Neuronal stem cell (in vitro differentiated cells): ENCODE results near the gene PTX4.

Experiments
- DNase-seq: peaks from one replicate; pipeline ENCODE4 v3.0.0-alpha.2; 2013; ENCODE audit warnings: low spot score
- H2AFZ ChIP-seq: one replicate; pipeline ENCODE4 v1.6.1; 2013; ENCODE audit warnings: mild to moderate bottlenecking, low read length, inconsistent platforms
- H2AK5ac ChIP-seq: 2 replicates; pipeline ENCODE4 v1.6.1; 2013; ENCODE audit warnings: low read depth, mild to moderate bottlenecking, inconsistent platforms, low read length, moderate library complexity, mixed read lengths
- H2BK120ac ChIP-seq: 2 replicates; pipeline ENCODE4 v1.6.1; 2013; ENCODE audit warnings: low read depth, mild to moderate bottlenecking, inconsistent platforms, low read length, moderate library complexity, mixed read lengths
- H2BK12ac ChIP-seq: one replicate; pipeline ENCODE4 v1.6.1; 2013; ENCODE audit warnings: low read length, inconsistent platforms
- H2BK15ac ChIP-seq: 2 replicates; pipeline ENCODE4 v1.6.1; 2013; ENCODE audit warnings: mild to moderate bottlenecking, low read length, inconsistent platforms, mixed read lengths
- H2BK5ac ChIP-seq: one replicate; pipeline ENCODE4 v1.6.1; 2013; ENCODE audit warnings: inconsistent platforms, mild to moderate bottlenecking, low read length, moderate library complexity
- H3K14ac ChIP-seq: one replicate; pipeline ENCODE4 v1.6.1; 2013; ENCODE audit warnings: low read length, inconsistent platforms
- H3K18ac ChIP-seq: 2 replicates; pipeline ENCODE4 v1.6.1; 2013; ENCODE audit warnings: low read length, inconsistent platforms
- H3K23ac ChIP-seq: 2 replicates; pipeline ENCODE4 v1.6.1; 2013; ENCODE audit warnings: low read depth, mild to moderate bottlenecking, mixed read lengths, low read length, inconsistent platforms; ENCODE audit not compliant: poor library complexity
- H3K27ac ChIP-seq: replicated peaks from 3 replicates; pipeline ENCODE4 v1.5.1; 2013; ENCODE audit warnings: low read length, inconsistent platforms
- H3K27me3 ChIP-seq, 3 experiments: 2 replicates each; pipeline ENCODE4 v1.6.1; 2013; ENCODE audit warnings: low read length in 3 of 3, mild to moderate bottlenecking in 2 of 3, inconsistent platforms in 1 of 3, low read depth in 1 of 3, mixed read lengths in 1 of 3, moderate library complexity in 1 of 3; ENCODE audit not compliant: control insufficient read depth in 3 of 3, insufficient read depth in 3 of 3
- H3K36me3 ChIP-seq, 2 donors: replicated peaks in 1 of 2; 2 replicates each; pipeline ENCODE4 v1.6.1; 2013; ENCODE audit warnings: low read length in 2 of 2; ENCODE audit not compliant: control insufficient read depth in 2 of 2, insufficient read depth in 2 of 2
- H3K4ac ChIP-seq: 2 replicates; pipeline ENCODE4 v1.6.1; 2013; ENCODE audit warnings: inconsistent platforms, mild to moderate bottlenecking, low read length, moderate library complexity
- H3K4me1 ChIP-seq, 2 donors: 1 replicate in 1 of 2; 2 replicates in 1 of 2; pipeline ENCODE4 v1.6.1; 2013; ENCODE audit warnings: low read length in 2 of 2, low read depth in 1 of 2; ENCODE audit not compliant: control insufficient read depth in 2 of 2, insufficient read depth in 1 of 2
- H3K4me2 ChIP-seq: one replicate; pipeline ENCODE4 v1.6.1; 2013; ENCODE audit warnings: mild to moderate bottlenecking, low read length, inconsistent platforms; ENCODE audit not compliant: insufficient read depth, poor library complexity, severe bottlenecking
- H3K4me3 ChIP-seq, 2 donors: 2 replicates each; pipeline ENCODE4 v1.5.1; 2013; ENCODE audit warnings: low read length in 2 of 2, mild to moderate bottlenecking in 2 of 2, inconsistent platforms in 1 of 2, moderate library complexity in 1 of 2
- H3K79me1 ChIP-seq: one replicate; pipeline ENCODE4 v1.6.1; 2013; ENCODE audit warnings: low read depth, mild to moderate bottlenecking, inconsistent platforms, low read length, moderate library complexity
- H3K9ac ChIP-seq: one replicate; pipeline ENCODE4 v1.6.1; 2013; ENCODE audit warnings: mild to moderate bottlenecking, low read depth, low read length, inconsistent platforms; ENCODE audit not compliant: poor library complexity
- H3K9me3 ChIP-seq, 2 donors: replicated peaks in 1 of 2; 2 replicates each; pipeline versions ENCODE3 to v1.6.1; 2013; ENCODE audit warnings: low read length in 2 of 2, mild to moderate bottlenecking in 2 of 2, inconsistent platforms in 1 of 2, low read depth in 1 of 2, mixed read lengths in 1 of 2, moderate library complexity in 1 of 2; ENCODE audit not compliant: control insufficient read depth in 2 of 2, insufficient read depth in 1 of 2
- H4K8ac ChIP-seq: one replicate; pipeline ENCODE4 v1.6.1; 2013; ENCODE audit warnings: low read depth, mild to moderate bottlenecking, inconsistent platforms, low read length, moderate library complexity
- H4K91ac ChIP-seq: one replicate; pipeline ENCODE4 v1.6.1; 2013; ENCODE audit warnings: low read length, low read depth, mild to moderate bottlenecking, inconsistent platforms; ENCODE audit not compliant: poor library complexity
- WGBS, 2 donors: extraction: QIAGEN DNeasy Blood & Tissue Kit; methylation state at CpG; one replicate each; pipeline ENCODE4 v1.1.7; 2013; ENCODE audit warnings: missing lambda C conversion rate in 2 of 2, mixed read lengths in 1 of 2; ENCODE audit not compliant: insufficient read length in 2 of 2, insufficient replicate concordance in 1 of 2; ENCODE audit errors: extremely low coverage in 2 of 2; 5-methylcytosine and 5-hydroxymethylcytosine counted together

PTX4 gene

DNA sequence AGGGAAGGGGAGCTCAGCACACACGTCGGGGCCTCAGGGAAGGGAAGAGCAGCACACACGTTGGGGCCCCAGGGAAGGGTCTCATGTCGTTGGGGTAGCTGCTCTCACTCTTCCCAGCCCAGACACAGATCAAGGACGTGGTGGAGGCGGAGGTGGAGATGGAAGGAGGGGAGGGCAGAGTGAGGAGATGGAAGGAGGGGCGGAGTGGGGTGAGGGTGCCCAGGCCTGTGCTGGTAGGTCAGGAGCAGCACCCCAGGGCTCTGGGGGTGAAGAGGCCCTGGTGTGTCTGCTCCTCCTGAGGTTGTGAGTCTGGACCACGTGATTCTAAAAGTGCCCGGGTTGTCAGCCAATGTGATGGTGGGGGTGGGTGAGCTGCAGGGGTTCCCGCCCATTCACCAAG lies 28.8 kb downstream of the PTX4 start:
- no peaks in the 10 kb centered on the region for H3K4me1 ChIP-seq
- peaks cover 6% of the 10 kb centered on the region for H3K79me1 ChIP-seq
- no peaks in the 10 kb centered on the region for H3K27me3 ChIP-seq
- H2BK5ac ChIP-seq = no peak overlapping the region
- H2AFZ ChIP-seq = no peak overlapping the region
- H3K36me3 ChIP-seq = peaks cover 12 to 51% of the 10 kb centered on the region in 2 donors
- DNase-seq = no peak
- H3K14ac ChIP-seq = no peak overlapping the region
- no peak overlapping the region for H2AK5ac ChIP-seq
- no peak overlapping the region for H3K4me3 ChIP-seq
- no peak overlapping the region for H4K8ac ChIP-seq
- no peak overlapping the region for H3K4ac ChIP-seq
- no peak overlapping the region for H3K9ac ChIP-seq
- no peak overlapping the region for H4K91ac ChIP-seq
- H2BK12ac ChIP-seq = no peak overlapping the region
- H2BK120ac ChIP-seq = no peak overlapping the region
- peak overlapping the region; percentile 65 for H3K23ac ChIP-seq
- WGBS, 2 donors = no CpG with 5 or more reads among the region's 10 CpGs
- H2BK15ac ChIP-seq = no peak overlapping the region
- H3K27ac ChIP-seq = no peak overlapping the region
- no peaks in the 10 kb centered on the region for H3K9me3 ChIP-seq
- no peak overlapping the region for H3K4me2 ChIP-seq
- H3K18ac ChIP-seq = no peak overlapping the region

GRCh38 chr16:1458977-1459341 lies 29.8 kb downstream of the PTX4 start:
- H3K4me2 ChIP-seq = no peak overlapping the region
- no peak overlapping the region for H2AK5ac ChIP-seq
- peaks cover 15 to 61% of the 10 kb centered on the region in 2 donors for H3K36me3 ChIP-seq
- no peak overlapping the region for H2BK15ac ChIP-seq
- no peak overlapping the region for H3K27ac ChIP-seq
- H3K4me1 ChIP-seq = no peaks in the 10 kb centered on the region
- no peak overlapping the region for H4K8ac ChIP-seq
- no peak overlapping the region for H3K18ac ChIP-seq
- H3K14ac ChIP-seq = no peak overlapping the region
- no peaks in the 10 kb centered on the region for H3K27me3 ChIP-seq
- no peak overlapping the region for H2BK12ac ChIP-seq
- no peak overlapping the region for H3K23ac ChIP-seq
- H3K79me1 ChIP-seq = peaks cover 5% of the 10 kb centered on the region
- no peak overlapping the region for H2BK5ac ChIP-seq
- H2AFZ ChIP-seq = no peak overlapping the region
- no peak overlapping the region for H3K4ac ChIP-seq
- no peak overlapping the region for H4K91ac ChIP-seq
- no peak overlapping the region for H2BK120ac ChIP-seq
- no peak overlapping the region for H3K4me3 ChIP-seq
- H3K9me3 ChIP-seq = no peaks in the 10 kb centered on the region
- DNase-seq = no peak
- no peak overlapping the region for H3K9ac ChIP-seq
- no CpG with 5 or more reads among the region's 14 CpGs for WGBS, 2 donors

DNA sequence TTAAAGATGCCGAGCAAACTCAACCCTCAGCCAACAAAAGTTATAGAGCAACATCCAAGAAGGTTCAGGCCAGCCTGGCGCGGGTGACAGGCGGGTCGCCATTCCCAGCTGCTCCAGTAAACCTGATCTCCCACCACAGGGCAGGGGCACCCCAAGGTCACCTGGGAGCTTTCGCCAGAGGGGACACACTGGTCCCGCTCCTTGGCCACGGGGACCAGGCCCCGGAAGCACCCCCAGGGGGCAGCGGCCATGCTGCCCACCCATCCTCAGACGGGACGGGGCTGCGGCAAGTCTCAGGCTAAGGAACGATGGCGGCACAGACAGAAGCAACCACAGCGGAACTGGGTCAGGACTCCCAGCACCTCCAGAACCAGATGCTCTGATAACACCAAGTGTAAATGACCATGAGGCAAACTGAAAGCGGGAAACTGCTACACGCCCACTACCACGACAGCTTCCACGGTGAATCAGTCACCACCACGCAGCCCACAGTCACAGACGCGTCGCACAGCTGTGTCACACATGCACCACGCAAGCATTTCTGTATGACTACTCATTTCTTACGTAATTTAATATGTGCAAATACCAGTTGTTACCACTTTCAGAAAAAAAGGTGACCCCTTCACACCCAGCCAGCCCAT lies 30.3 kb downstream of the PTX4 start:
- H4K8ac ChIP-seq = no peak overlapping the region
- peaks cover 18 to 66% of the 10 kb centered on the region in 2 donors for H3K36me3 ChIP-seq
- no CpG with 5 or more reads among the region's 26 CpGs for WGBS, 2 donors

GRCh38 chr16:1457489-1458245 lies 31.1 kb downstream of the PTX4 start:
- DNase-seq = no peak
- Histone ChIP-seq H4K8ac (no peak overlapping the region), H3K9ac (no peak overlapping the region), H3K4ac (no peak overlapping the region), H3K36me3 (peaks cover 21 to 70% of the 10 kb centered on the region in 2 donors), H3K14ac (no peak overlapping the region), H3K27ac (no peak overlapping the region), H2BK12ac (no peak overlapping the region), H3K27me3 (no peaks in the 10 kb centered on the region), H2BK120ac (no peak overlapping the region), H2AFZ (no peak overlapping the region), H3K4me2 (no peak overlapping the region), H2BK15ac (no peak overlapping the region), H3K4me3 (no peak overlapping the region), H3K23ac (no peak overlapping the region), H3K9me3 (no peaks in the 10 kb centered on the region), H2BK5ac (no peak overlapping the region), H3K4me1 (no peaks in the 10 kb centered on the region), H3K18ac (no peak overlapping the region), H2AK5ac (no peak overlapping the region), H3K79me1 (peaks cover 5% of the 10 kb centered on the region), H4K91ac (no peak overlapping the region)
- no CpG with 5 or more reads among the region's 42 CpGs for WGBS, 2 donors

More for the DNA sequence above, 30.3 kb downstream of the PTX4 start:
- Histone ChIP-seq H2AK5ac (no peak overlapping the region), H2BK120ac (no peak overlapping the region), H4K91ac (no peak overlapping the region), H3K18ac (no peak overlapping the region), H3K4ac (no peak overlapping the region), H3K4me1 (no peaks in the 10 kb centered on the region), H2AFZ (no peak overlapping the region), H3K9ac (no peak overlapping the region), H2BK5ac (no peak overlapping the region), H3K9me3 (no peaks in the 10 kb centered on the region), H3K27ac (no peak overlapping the region), H3K23ac (no peak overlapping the region), H3K79me1 (peaks cover 5% of the 10 kb centered on the region), H2BK15ac (no peak overlapping the region), H3K4me2 (no peak overlapping the region), H3K27me3 (no peaks in the 10 kb centered on the region), H3K4me3 (no peak overlapping the region), H3K14ac (no peak overlapping the region), H2BK12ac (no peak overlapping the region)
- no peak for DNase-seq
